HepG2 (cell line): Measurements from ENCODE around the gene SPG7. TPM values are rescaled to one million over a fixed set of nuclear protein-coding genes. Genes with fewer than 3 reads are reported as not detected.

Source experiments
- ATAD3A ChIP-seq: sonication (generic); formaldehyde crosslinking; IDR thresholded peaks from 2 replicates; pipeline ENCODE4 v1.4.0; 2020; ENCODE audit warnings: missing genetic modification reagents
- CEBPG ChIP-seq: IDR thresholded peaks from 2 replicates; pipeline ENCODE4 v1.6.1; 2016
- DDIT3 ChIP-seq: sonication (generic); formaldehyde crosslinking; IDR thresholded peaks from 2 replicates; pipeline ENCODE4 v1.4.0; 2020; ENCODE audit warnings: mild to moderate bottlenecking, missing genetic modification reagents
- DNMT3B ChIP-seq: conservative IDR thresholded peaks from 2 replicates; pipeline ENCODE4 v1.6.1; 2016; ENCODE audit warnings: missing biosample characterization, control low read depth
- ERF ChIP-seq: IDR thresholded peaks from 2 replicates; pipeline ENCODE4 v1.6.1; 2018; ENCODE audit warnings: missing biosample characterization, missing genetic modification reagents
- ESRRA ChIP-seq: sonication (generic); formaldehyde crosslinking; IDR thresholded peaks from 2 replicates; pipeline ENCODE4 v1.5.1; 2020; ENCODE audit warnings: mild to moderate bottlenecking, low read depth, missing genetic modification reagents
- MAFG ChIP-seq: sonication (generic); formaldehyde crosslinking; IDR thresholded peaks from 2 replicates; pipeline ENCODE4 v1.5.1; 2020; ENCODE audit warnings: mild to moderate bottlenecking, missing genetic modification reagents
- MXD3 ChIP-seq: IDR thresholded peaks from 2 replicates; pipeline ENCODE4 v1.6.1; 2016; ENCODE audit warnings: mild to moderate bottlenecking, missing biosample characterization, missing genetic modification reagents
- REPIN1 ChIP-seq: sonication (generic); formaldehyde crosslinking; IDR thresholded peaks from 2 replicates; pipeline ENCODE4 v1.8.0; 2022; ENCODE audit warnings: missing genetic modification reagents, low read depth, mild to moderate bottlenecking, borderline replicate concordance
- SMYD3 ChIP-seq: sonication (generic); formaldehyde crosslinking; IDR thresholded peaks from 2 replicates; pipeline ENCODE4 v1.8.1; 2023; ENCODE audit warnings: mild to moderate bottlenecking, missing genetic modification reagents
- SNAI1 ChIP-seq: sonication (generic); formaldehyde crosslinking; IDR thresholded peaks from 2 replicates; pipeline ENCODE4 v1.5.0; 2020; ENCODE audit warnings: mild to moderate bottlenecking, missing genetic modification reagents, borderline replicate concordance
- TBX2 ChIP-seq: sonication (generic); formaldehyde crosslinking; IDR thresholded peaks from 2 replicates; pipeline ENCODE4 v1.5.0; 2020; ENCODE audit warnings: missing genetic modification reagents, mild to moderate bottlenecking, borderline replicate concordance
- TFDP2 ChIP-seq: sonication (generic); formaldehyde crosslinking; IDR thresholded peaks from 2 replicates; pipeline ENCODE4 v1.4.0; 2020; ENCODE audit warnings: missing genetic modification reagents
- ZNF264 ChIP-seq: sonication (generic); formaldehyde crosslinking; IDR thresholded peaks from 2 replicates; pipeline ENCODE4 v1.4.0; 2020; ENCODE audit warnings: missing genetic modification reagents
- ZNF503 ChIP-seq: sonication (generic); formaldehyde crosslinking; IDR thresholded peaks from 2 replicates; pipeline ENCODE4 v1.4.0; 2020; ENCODE audit warnings: missing genetic modification reagents
- ZNF644 ChIP-seq: IDR thresholded peaks from 2 replicates; pipeline ENCODE4 v1.6.1; 2016; ENCODE audit warnings: low read depth
- ZNF646 ChIP-seq: sonication (generic); formaldehyde crosslinking; IDR thresholded peaks from 2 replicates; pipeline ENCODE4 v1.9.0; 2021; ENCODE audit warnings: mild to moderate bottlenecking, missing genetic modification reagents
- ZNF691 ChIP-seq: sonication (generic); formaldehyde crosslinking; IDR thresholded peaks from 2 replicates; pipeline ENCODE4 v1.4.0; 2020; ENCODE audit warnings: missing genetic modification reagents, low read depth, mild to moderate bottlenecking, borderline replicate concordance
- ZNF713 ChIP-seq: sonication (generic); formaldehyde crosslinking; IDR thresholded peaks from 2 replicates; pipeline ENCODE4 v1.4.0; 2020; ENCODE audit warnings: mild to moderate bottlenecking, missing genetic modification reagents
- polyA plus RNA-seq, 8 experiments: library from polyadenylated mRNA; depleted of rRNA in 3 of 8; stranded (reverse) in 7 of 8; unstranded in 1 of 8; fragments of >200 nt; fragmentation: Illumina TruSeq in 4 of 8; extraction: Trizol in 4 of 8; gene quantifications; 2 replicates each; pipeline versions ENCODE4 v1.2.1 to v1.2.3, GENCODE V29; 2011 to 2016; ENCODE audit warnings: low read depth in 4 of 8, missing spikeins in 1 of 8, mixed read lengths in 1 of 8; ENCODE audit not compliant: insufficient read depth in 1 of 8
- total RNA-seq, 5 experiments: library from RNA; depleted of rRNA; stranded (reverse); fragments of >200 nt; fragmentation: Illumina TruSeq; extraction: Trizol; gene quantifications; 2 replicates each; pipeline ENCODE4 v1.2.3, GENCODE V29; 2016; ENCODE audit warnings: low read depth in 1 of 5

Gene SPG7
- total and polyA plus RNA-seq, 2 of the 13 experiments (the other 11 are each of a cell fraction or from before 2014, with no cell fraction given) = 66.0 to 136 TPM

GRCh38 chr16:89545831-89546574 lies 37.8 kb downstream of the SPG7 start (continued):
- TF ChIP-seq ZNF503 (CRISPR knock-in tag) (no peak), SMYD3 (CRISPR knock-in tag) (no peak), REPIN1 (CRISPR knock-in tag) (no peak), ZNF264 (0 out of 2 replicates have a peak, but pooled peaks have one; percentile 26), TFDP2 (CRISPR knock-in tag) (no peak), ZNF644 (CRISPR knock-in tag) (no peak), DNMT3B (no peak), TBX2 (CRISPR knock-in tag) (peak; percentile 86), ZNF646 (CRISPR knock-in tag) (no peak), SNAI1 (CRISPR knock-in tag) (no peak), MAFG (CRISPR knock-in tag) (no peak), DDIT3 (CRISPR knock-in tag) (no peak), ZNF691 (CRISPR knock-in tag) (no peak), ESRRA (CRISPR knock-in tag) (no peak), ATAD3A (CRISPR knock-in tag) (no peak), ZNF713 (CRISPR knock-in tag) (no peak), MXD3 (no peak), CEBPG (CRISPR knock-in tag) (no peak), ERF (CRISPR knock-in tag) (peak; percentile 27; the same call in 1 of the 2 replicates)
